Transverse colon (tissue), 4 donors: ENCODE data around the gene POU3F2. TPM values are rescaled to one million over a fixed set of nuclear protein-coding genes. Genes with fewer than 3 reads are reported as not detected.

Experiments used
- DNase-seq: peaks from one replicate; pipeline ENCODE4 v3.0.0-alpha.2; 2019
- H3K27ac ChIP-seq, 4 donors: fragments of 200-600 bp; sonication (generic); 2 replicates each; pipeline ENCODE4 v1.5.1; 2016 to 2018; ENCODE audit warnings: inconsistent platforms in 4 of 4
- H3K27me3 ChIP-seq: fragments of 200-600 bp; sonication (generic); 2 replicates; pipeline ENCODE4 v1.5.1; 2017; ENCODE audit warnings: inconsistent platforms
- H3K36me3 ChIP-seq, 4 donors: fragments of 200-600 bp; sonication (generic); 2 replicates each; pipeline ENCODE4 v1.5.1; 2017 to 2019; ENCODE audit warnings: inconsistent platforms in 4 of 4
- H3K4me1 ChIP-seq, 4 donors: fragments of 200-600 bp; sonication (generic); 2 replicates each; pipeline ENCODE4 v1.5.1; 2017 to 2020; ENCODE audit warnings: inconsistent platforms in 4 of 4
- H3K4me3 ChIP-seq, 4 donors: fragments of 200-600 bp; sonication (generic); 1 replicate in 1 of 4; 2 replicates in 3 of 4; pipeline versions ENCODE4 v1.5.1 to v1.6.1; 2017 to 2019; ENCODE audit warnings: inconsistent platforms in 4 of 4
- H3K9me3 ChIP-seq, 2 donors: fragments of 200-600 bp; sonication (generic); 2 replicates each; pipeline ENCODE4 v1.5.1; 2017 to 2019; ENCODE audit warnings: inconsistent platforms in 2 of 2
- EP300 ChIP-seq: sonication (generic); formaldehyde crosslinking; IDR thresholded peaks from one replicate; pipeline ENCODE4 v1.6.1; 2017; ENCODE audit warnings: antibody characterized with exemption, low read depth
- POLR2A ChIP-seq: fragments of 450-650 bp; IDR thresholded peaks from one replicate; pipeline ENCODE4 v1.6.1; 2016; ENCODE audit warnings: antibody characterized with exemption, mild to moderate bottlenecking, moderate library complexity
- POLR2AphosphoS5 ChIP-seq, 3 donors: sonication (generic); formaldehyde crosslinking; IDR thresholded peaks; one replicate each; pipeline ENCODE4 v1.6.1; 2016; ENCODE audit warnings: antibody characterized with exemption in 3 of 3
- WGBS, 2 donors: methylation state at CpG; one replicate each; pipeline ENCODE4 v1.1.5; 2018; ENCODE audit warnings: low coverage in 1 of 2; 5-methylcytosine and 5-hydroxymethylcytosine counted together
- in situ Hi-C, 4 donors: fragments of 200-750 bp; cut with MboI; loops; one replicate each; pipeline versions ENCODE4 v1.15.0 to v1.15.1; 2017; ENCODE audit warnings: low sequenced_read_pairs in 3 of 4, low pct_ligation_motif_present in 1 of 4, low pct_unique_long_range_greater_than_20kb in 1 of 4
- intact Hi-C: fragments of 100-400 bp; cut with DNase I; formaldehyde crosslinking; loops from one replicate; pipeline ENCODE4 v1.15.1; 2023; ENCODE audit warnings: low total_unique reads
- total RNA-seq, 4 donors: library from RNA; depleted of rRNA; stranded (reverse); fragments of >200 nt; gene quantifications; one replicate each; pipeline ENCODE4 v1.1.0, GENCODE V29; 2016
- TF ChIP-seq, protein P1 (sequence below), 5 experiments: fragments of 200-600 bp in 3 of 5; fragments of 450-650 bp in 2 of 5; sonication (generic) in 3 of 5; IDR thresholded peaks; 1 replicate in 2 of 5; 2 replicates in 3 of 5; pipeline ENCODE4 v1.5.1; 2016 to 2017; ENCODE audit warnings: antibody characterized with exemption in 5 of 5, inconsistent platforms in 3 of 5, mild to moderate bottlenecking in 2 of 5, moderate library complexity in 1 of 5

POU3F2 gene
- total RNA-seq, 4 donors from 2014 or later, result not detected

- WGBS, 2 donors, result 36 to 51% methylated on average over 3 of the region's 3 CpGs
- no peak for TF ChIP-seq EP300
- TF ChIP-seq POLR2AphosphoS5 (IDR thresholded peaks at IDR 0.05), result no peak
- no peak for TF ChIP-seq POLR2A
- TF ChIP-seq, protein P1, sequence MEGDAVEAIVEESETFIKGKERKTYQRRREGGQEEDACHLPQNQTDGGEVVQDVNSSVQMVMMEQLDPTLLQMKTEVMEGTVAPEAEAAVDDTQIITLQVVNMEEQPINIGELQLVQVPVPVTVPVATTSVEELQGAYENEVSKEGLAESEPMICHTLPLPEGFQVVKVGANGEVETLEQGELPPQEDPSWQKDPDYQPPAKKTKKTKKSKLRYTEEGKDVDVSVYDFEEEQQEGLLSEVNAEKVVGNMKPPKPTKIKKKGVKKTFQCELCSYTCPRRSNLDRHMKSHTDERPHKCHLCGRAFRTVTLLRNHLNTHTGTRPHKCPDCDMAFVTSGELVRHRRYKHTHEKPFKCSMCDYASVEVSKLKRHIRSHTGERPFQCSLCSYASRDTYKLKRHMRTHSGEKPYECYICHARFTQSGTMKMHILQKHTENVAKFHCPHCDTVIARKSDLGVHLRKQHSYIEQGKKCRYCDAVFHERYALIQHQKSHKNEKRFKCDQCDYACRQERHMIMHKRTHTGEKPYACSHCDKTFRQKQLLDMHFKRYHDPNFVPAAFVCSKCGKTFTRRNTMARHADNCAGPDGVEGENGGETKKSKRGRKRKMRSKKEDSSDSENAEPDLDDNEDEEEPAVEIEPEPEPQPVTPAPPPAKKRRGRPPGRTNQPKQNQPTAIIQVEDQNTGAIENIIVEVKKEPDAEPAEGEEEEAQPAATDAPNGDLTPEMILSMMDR (IDR thresholded peaks at IDR 0.05), result no peak
- H3K9me3 ChIP-seq, result no peaks in the 10 kb centered on the region
- H3K4me1 ChIP-seq, result peaks cover 5 to 37% (median 21%) of the 10 kb centered on the region in 4 donors
- in situ Hi-C loops (no loop called here), intact Hi-C loops (loop anchor here (10.0 kb wide), 1 partner anchor 1351 kb away; no protein-coding TSS in a partner anchor)
- no peak overlapping the region for H3K27ac ChIP-seq
- no peak overlapping the region for H3K4me3 ChIP-seq
- no peak for DNase-seq
- peaks cover 100% of the 10 kb centered on the region for H3K27me3 ChIP-seq
- no peaks in the 10 kb centered on the region for H3K36me3 ChIP-seq
Measured at GRCh38 chr6:98846021-98846380, 11.6 kb downstream of the POU3F2 start.

GRCh38 chr6:98847416-98847778, 13.0 kb downstream of the POU3F2 start:
- in situ Hi-C loops (no loop called here), intact Hi-C loops (loop anchor here (10.0 kb wide), 1 partner anchor 1353 kb away; no protein-coding TSS in a partner anchor)
- peaks cover 86% of the 10 kb centered on the region for H3K27me3 ChIP-seq
- no peak overlapping the region for H3K27ac ChIP-seq
- no peaks in the 10 kb centered on the region for H3K36me3 ChIP-seq
- H3K4me1 ChIP-seq, result peaks cover 5 to 37% (median 21%) of the 10 kb centered on the region in 4 donors
- H3K9me3 ChIP-seq, result no peaks in the 10 kb centered on the region
- no peak for TF ChIP-seq POLR2AphosphoS5 (IDR thresholded peaks at IDR 0.05)
- TF ChIP-seq, protein P1 (IDR thresholded peaks at IDR 0.05), result no peak
- no peak for TF ChIP-seq EP300
- TF ChIP-seq POLR2A, result no peak
- DNase-seq, result no peak
- 53% methylated on average over 5 to 11 of the region's 11 CpGs for WGBS, 2 donors
- H3K4me3 ChIP-seq, result no peak overlapping the region

DNA sequence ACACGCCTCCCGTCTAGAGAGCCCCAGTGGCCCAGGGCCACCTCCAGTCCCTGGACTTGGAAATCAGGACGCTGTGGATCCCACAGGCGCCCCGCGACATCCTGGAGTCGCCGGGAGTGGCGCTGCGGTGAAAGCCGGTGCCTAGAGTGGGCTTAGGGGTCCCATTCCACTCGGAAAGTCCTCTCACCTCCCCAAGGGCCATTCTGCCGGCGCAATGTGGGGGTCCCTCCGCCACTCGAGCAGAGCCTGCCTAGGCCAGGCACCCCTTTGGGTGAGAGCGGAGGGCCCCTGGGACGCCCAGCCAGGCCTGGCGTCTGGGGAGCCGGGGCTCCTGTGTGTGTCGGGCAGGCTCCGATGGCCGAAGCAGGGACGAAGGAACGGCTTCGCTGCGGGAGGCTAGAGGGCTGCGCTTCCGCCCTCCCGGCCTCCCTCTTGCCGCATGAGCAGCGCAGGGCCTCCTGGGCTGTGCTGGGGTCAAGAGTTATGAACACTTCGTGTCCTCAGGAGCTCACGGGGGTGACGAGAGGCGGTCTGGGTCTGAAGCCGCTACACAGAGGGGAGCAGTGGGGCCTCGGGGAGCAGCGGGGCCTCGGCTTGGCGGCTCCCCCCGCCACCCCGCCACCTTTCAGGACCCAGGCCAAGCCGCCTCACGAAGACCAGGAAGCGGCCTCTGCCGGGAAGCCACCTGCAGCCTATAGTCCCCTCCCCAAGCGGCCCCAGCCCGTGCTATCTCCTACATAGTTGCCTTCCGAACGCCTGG, 13.6 kb downstream of the POU3F2 start:
- 19% methylated on average over 21 of the region's 51 CpGs; no CpG with 5 or more reads in 1 of the 2 donors for WGBS, 2 donors
- in situ Hi-C loops, result no loop called here
- DNase-seq, result no peak
- Histone ChIP-seq H3K4me3 (peak overlapping the region in 1 of 4 donors; percentile 11), H3K36me3 (no peaks in the 10 kb centered on the region), H3K27ac (no peak overlapping the region), H3K27me3 (peaks cover 80% of the 10 kb centered on the region), H3K4me1 (peaks cover 5 to 37% (median 21%) of the 10 kb centered on the region in 4 donors), H3K9me3 (no peaks in the 10 kb centered on the region)
- no peak for TF ChIP-seq POLR2A
- TF ChIP-seq POLR2AphosphoS5 (IDR thresholded peaks at IDR 0.05), result no peak
- TF ChIP-seq, protein P1 (IDR thresholded peaks at IDR 0.05), result no peak
- TF ChIP-seq EP300, result no peak
- intact Hi-C loops, result loop anchor here (10.0 kb wide), 1 partner anchor 1353 kb away; no protein-coding TSS in a partner anchor

GRCh38 chr6:98848539-98849242, 14.3 kb downstream of the POU3F2 start:
- no peaks in the 10 kb centered on the region for H3K36me3 ChIP-seq
- no peak overlapping the region for H3K27ac ChIP-seq
- no peaks in the 10 kb centered on the region for H3K9me3 ChIP-seq
- intact Hi-C loops (loop anchor here (10.0 kb wide), 1 partner anchor 1354 kb away; no protein-coding TSS in a partner anchor), in situ Hi-C loops (no loop called here)
- peaks cover 5 to 32% (median 19%) of the 10 kb centered on the region in 4 donors for H3K4me1 ChIP-seq
- DNase-seq, result no peak
- H3K27me3 ChIP-seq, result peaks cover 73% of the 10 kb centered on the region
- 56 to 76% methylated on average over 11 to 18 of the region's 18 CpGs for WGBS, 2 donors
- peak overlapping the region in 1 of 4 donors; percentile 11 for H3K4me3 ChIP-seq
- TF ChIP-seq POLR2A (no peak), EP300 (no peak), POLR2AphosphoS5 (IDR thresholded peaks at IDR 0.05) (no peak)
- TF ChIP-seq, protein P1 (IDR thresholded peaks at IDR 0.05), result no peak
